PC-9 (cell line): ENCODE measurements around the gene HBB.
"Not testable (repeated sequence)": the region's sequence is repeated elsewhere in the genome, so short reads cannot be mapped to it uniquely, and the experiment has no call there.

Experiments
- CTCF ChIP-seq: fragments of 200-600 bp; sonication (generic); conservative IDR thresholded peaks from 2 replicates; pipeline ENCODE4 v1.6.1; 2017; ENCODE audit warnings: mixed run types, antibody characterized with exemption, mild to moderate bottlenecking, moderate library complexity
- EZH2 ChIP-seq: fragments of 200-600 bp; sonication (generic); IDR thresholded peaks from 2 replicates; pipeline ENCODE4 v1.8.0; 2017; ENCODE audit warnings: antibody characterized with exemption, low read depth

GRCh38 chr11:5254023-5254422, 27.2 kb upstream of the HBB start:
- not testable (repeated sequence) for TF ChIP-seq CTCF, EZH2
